ENCODE measurements around the gene NFATC2.

GRCh38 chr20:51586005-51586440 is 43.5 kb upstream of the NFATC2 start:
- no peak for TF ChIP-seq POLR2AphosphoS5 (IDR thresholded peaks at IDR 0.05; ENCODE audit: low read depth, low read length)
- no peak for TF ChIP-seq TAF1 (IDR thresholded peaks at IDR 0.05; ENCODE audit: borderline replicate concordance, insufficient read depth, low read length)
- no peak for TF ChIP-seq FOXP2 (optimal IDR thresholded peaks at IDR 0.05; ENCODE audit: borderline replicate concordance, extremely low read depth, extremely low read length, insufficient read depth)

Measured in PFSK-1 (cell line).